Muscle of back (tissue), 11 donors: ENCODE data around the gene DCP1A. TPM values are rescaled to one million over a fixed set of nuclear protein-coding genes. Genes with fewer than 3 reads are reported as not detected.
"Not testable (repeated sequence)": the region's sequence is repeated elsewhere in the genome, so short reads cannot be mapped to it uniquely, and the experiment has no call there.

ENCODE experiments used
- DNase-seq, 3 donors: peaks; one replicate each; pipeline versions ENCODE4 v3.0.0 to v3.0.0-alpha.2; 2013
- polyA plus RNA-seq, 10 donors: library from polyadenylated mRNA; unstranded; fragments of 120-200 nt; gene quantifications; one replicate each; pipeline ENCODE4 v1.2.1, GENCODE V29; 2013; ENCODE audit not compliant: insufficient read length in 10 of 10

DCP1A gene
- polyA plus RNA-seq, 10 donors, result 14.9 to 23.8 (median 19.0) TPM

DNA sequence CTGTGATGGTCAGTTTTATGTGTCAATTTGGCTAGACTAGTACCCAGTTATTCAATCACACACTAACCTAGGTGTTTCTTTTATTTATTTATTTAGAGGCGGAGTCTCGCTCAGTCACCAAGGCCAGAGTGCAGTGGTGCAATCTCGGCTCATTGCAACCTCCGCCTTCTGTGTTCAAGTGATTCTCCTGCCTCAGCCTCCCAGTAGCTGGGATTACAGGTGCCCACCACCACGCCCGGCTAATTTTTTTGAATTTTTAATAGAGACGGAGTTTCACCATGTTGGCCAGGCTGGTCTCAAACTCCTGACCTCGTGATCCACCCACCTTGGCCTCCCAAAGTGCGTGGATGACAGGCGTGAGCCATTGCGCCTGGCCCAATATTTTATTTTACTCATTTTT is 78.2 kb downstream of the DCP1A start:
- DNase-seq, result not testable (repeated sequence)

DNA sequence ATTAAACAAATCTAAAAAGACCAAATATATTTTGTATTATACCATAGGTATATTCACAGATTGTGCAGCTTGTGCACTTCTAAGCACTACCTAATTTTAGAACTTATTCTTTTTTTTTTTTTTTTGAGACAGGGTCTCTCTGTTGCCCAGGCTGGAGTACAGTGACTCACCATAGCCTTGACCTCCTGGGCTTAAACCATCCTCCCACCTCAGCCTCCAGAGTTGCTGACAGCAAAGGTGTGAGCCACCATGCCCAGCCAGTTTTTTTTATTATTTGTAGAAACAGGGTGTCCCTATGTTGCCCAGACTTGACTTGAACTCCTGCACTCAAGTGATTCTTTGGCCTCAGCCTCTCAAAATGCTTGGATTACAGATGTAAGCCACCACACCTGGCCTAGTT is 79.6 kb downstream of the DCP1A start:
- DNase-seq, result no peak

DNA sequence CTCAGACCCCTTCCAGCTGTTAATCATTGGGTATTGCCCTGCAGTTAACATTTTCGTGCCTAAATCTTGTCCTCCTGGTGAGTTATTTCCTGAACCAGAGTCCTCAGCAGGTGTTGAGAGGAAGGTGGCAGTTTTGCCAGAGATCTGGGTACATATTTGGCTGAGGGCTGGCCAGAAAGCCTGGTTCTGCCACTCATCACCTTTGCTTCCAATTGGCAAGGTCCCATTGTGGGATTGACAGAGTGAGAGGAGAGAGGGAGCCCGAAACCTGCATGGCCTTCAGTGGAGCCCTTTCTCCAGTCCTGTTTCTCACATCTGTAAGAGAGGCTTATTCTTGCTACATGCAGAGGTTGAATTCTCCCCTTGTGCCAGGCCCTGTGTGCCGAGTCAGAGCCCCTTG is 82.6 kb downstream of the DCP1A start:
- DNase-seq, result no peak

DNA sequence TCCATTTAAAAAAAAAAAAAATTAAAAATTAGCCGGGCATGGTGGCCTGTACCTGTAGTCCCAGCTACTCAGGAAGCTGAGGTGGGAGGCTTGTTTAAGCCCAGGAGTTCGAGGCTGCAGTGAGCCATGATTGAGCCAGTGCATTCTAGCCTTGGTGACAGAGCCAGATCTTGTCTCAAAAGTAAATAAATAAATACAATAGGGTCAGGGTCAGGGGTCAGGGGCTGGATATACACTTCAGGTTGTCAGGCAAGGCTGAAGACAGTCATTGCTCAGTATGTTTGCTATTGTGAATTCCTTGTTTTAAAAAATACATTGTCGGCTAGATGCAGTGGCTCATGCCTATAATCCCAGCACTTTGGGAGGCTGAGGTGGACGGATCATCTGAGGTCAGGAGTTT is 83.4 kb downstream of the DCP1A start:
- DNase-seq, result no peak

DNA sequence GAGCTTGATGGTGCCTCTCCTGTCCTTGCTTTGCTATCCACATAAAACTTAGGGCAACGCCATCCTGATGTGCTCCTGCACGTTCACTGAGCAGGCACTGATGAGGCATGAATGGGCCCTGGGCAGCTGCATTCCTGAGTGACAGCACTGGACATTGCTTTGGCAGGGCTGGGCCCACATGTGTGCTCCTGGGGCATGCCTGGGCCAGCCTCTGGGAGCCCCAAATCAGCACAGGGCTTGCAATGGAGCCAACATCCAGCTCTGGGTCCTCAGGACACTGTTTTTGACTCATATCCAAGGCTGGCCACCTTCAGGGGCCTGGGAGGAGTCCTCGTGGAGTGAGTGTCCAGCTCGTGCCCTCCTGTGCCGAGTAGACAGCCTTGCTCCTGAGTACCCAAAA is 85.6 kb downstream of the DCP1A start:
- no peak for DNase-seq

DNA sequence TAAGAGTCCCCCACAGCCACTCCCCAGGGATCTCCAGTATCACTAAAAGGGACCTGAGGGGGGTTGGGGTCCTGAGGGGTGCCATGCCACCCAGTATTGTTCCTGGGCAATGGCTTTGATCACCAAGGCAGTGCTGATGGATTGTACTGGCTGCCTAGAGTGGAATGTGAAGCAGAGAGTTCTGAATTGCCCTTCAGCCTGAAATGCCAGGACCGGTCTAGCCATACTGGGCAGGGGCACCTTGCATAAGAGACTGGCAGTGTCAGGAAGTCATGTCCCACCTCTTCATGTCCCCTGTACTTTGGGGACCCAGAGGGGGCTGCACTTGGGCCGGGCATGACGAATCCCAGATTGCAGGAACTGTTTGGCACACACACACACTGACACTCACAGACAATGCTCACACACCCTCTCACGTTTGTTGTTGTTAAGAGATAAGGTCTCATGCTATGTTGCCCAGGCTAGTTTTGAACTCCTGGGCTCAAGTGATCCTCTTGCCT is 87.0 kb downstream of the DCP1A start:
- DNase-seq, result no peak

DNA sequence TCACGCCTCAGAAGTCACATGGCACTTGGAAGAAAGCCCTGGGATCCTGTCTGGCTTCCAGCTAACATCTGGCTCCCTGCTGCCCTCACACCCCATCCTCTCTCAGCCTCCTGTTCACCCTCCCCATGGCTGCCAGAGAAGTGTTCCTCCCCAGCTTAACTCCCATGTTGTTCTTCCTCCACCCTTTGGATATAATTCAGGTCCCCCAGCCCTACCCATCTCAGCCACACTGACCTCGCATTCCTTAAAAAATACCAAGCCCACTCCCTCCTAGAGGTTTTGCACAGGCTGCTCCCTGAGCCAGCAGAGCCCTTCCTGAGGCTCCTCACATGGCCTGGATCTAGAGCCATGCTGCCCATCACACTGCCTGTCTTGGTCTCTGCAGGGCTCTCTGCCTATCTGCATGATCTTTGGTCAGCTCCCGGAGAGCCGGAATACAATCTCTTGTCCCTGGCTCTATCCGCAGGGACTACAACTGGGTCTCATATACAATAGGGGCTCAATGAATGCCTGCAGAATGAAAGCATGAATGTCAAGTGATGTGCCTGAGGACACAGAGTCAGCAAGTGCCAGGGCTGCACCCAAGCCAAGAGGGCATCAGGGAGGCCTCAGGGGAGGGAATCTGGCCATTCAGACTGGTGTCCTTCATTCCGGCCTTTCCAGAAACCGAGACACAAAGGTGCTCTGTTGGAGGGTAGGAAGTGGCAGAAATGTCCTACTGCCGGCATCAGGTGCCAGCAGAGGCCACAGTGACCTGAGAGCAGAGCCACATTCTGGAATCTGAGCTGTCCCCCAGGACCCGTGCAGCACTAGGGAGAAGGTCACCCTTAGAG is 87.7 kb downstream of the DCP1A start:
- no peak for DNase-seq

DNA sequence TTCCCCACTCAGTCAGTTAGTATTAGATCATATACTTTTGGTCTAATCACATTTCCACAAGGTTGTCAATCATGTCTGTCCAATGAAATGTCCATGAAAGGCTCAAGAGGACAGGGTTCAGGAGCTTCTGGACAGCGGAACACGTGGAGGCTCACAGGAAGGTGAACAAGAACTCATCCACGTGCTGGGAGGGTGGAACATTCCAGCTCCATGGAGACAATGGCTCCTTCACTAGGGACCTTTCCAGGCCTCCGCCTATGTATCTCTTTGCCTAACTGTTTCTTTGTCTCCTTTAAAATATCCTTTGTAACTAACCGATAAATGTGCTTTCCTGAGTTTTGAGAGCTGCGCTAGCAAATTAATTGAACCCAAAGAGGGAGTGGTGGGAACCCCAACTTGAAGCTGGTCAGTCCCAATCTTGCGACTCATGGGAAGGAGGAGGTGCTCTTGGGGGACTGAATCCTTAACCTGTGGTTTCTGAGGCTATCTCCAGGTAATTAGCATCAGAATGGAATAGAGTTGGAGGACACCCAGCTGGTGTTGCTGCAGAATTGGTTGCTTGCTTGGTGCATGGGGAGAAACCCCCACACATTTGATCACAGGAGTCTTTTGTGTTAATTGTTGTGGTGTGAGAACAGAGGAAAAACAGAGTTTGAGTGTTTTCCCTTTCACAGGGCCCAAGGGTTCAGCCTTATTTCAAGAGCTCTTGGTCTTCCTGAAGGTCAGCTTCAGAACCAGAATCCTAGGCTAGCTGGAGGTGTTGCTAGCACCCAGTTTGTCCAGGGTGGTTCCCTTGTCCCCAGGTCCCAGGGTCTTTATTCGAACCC is 88.5 kb downstream of the DCP1A start:
- DNase-seq, result no peak

DNA sequence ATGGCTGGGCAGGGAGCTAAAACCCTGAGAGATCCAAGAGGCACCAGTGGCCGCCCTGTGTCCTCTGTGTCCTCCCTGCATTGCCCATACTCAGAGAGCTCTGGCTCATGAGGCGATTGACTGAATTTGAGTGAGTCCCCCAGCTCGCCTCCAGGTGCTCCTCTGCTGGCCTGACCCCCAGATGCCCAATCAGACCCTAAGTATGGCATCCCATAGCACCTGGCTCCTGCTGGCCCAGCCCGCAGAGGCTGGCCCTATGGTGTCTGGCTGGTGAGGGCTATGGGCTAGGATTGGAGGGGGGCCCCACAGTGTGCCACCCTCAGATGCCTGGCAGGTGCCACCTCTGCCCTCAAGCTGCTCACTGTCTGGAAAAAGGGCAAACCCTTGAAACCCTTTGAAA is 89.9 kb downstream of the DCP1A start:
- DNase-seq, result no peak

DNA sequence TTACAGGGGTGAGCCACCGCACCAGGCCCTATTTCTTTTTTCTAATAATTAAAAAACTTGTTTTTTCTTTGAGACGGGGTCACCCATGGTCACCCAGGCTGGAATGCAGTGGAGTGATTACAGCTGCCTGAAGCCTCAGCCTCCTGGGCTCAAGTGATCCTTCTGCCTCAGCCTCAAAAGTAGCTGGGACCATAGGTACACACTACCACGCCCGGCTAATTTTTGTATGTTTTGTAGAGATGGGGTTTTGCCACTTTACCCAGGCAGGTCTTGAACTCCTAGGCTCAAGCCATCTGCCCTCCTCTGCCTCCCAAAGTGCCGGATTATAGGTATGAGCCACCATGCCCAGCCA is 90.7 kb downstream of the DCP1A start:
- DNase-seq, result no peak

DNA sequence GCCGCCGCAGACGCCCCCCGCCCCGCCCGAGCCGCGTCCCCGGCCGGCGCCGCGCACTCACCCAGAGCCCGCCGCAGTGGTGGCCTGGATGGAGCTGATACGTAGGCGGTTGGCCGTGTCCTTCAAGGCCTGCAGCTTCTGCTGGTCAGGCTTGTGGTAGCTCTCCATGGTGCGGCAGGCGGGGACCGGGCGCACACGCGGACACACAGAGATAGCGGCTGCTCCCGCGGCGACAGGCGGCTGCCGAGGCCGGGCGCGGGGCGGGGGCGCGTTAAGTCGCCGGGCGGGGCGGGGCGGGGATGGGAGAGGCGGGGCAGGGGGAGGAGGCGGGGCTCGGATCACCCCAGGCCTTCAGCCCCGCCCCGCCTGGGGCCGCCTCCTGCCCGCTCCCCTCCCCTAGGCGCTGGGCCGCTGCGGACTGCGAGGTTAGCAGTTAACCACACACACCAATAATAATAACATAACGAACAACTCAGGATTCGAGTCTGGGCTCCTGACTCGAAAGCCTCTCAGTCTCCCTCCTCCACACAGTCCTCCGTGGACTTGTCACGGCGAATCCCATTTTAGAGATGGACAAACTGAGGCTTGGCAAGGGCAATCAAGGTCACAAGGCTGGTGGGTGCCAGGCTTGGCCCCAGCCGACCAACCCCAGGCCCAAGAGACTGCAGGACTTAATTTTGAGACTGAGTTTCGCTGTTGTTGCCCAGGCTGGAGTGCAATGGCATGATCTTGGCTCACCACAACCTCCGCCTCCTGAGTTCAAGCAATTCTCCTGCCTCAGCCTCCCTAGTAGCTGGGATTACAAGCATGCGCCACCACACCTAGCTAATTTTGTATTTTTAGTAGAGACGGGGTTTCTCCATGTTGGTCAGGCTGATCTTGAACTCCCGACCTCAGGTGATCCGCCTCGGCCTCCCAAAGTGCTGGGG is 91.3 kb downstream of the DCP1A start, which contains the start of gene TKT:
Gene TKT, minus strand, starts transcription at position 248 of the 929 bp plus-strand sequence. Its CDS starts 80 bp downstream, at position 168.
- DNase-seq, result peak; percentile 78 to 92 (median 86)

DNA sequence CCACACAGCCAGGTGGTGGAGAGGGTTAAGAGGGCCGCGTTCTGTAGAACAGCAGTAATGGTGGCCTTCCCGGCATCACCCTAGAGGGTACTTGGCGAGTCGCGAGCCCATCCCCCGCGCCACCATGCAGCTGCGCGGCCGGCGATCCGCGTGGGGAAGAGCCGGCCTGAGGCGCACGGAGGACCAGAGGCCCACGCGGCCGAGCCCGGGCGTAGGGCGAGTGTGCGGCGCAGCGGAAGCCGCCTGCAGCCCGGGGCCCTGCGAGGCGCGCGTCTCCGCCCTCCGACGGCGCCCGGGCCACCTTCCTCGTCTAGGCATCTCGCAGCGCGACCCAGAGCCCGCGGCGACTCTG is 91.9 kb downstream of the DCP1A start:
- DNase-seq, result peak in 1 of 3 donors; percentile 32

DNA sequence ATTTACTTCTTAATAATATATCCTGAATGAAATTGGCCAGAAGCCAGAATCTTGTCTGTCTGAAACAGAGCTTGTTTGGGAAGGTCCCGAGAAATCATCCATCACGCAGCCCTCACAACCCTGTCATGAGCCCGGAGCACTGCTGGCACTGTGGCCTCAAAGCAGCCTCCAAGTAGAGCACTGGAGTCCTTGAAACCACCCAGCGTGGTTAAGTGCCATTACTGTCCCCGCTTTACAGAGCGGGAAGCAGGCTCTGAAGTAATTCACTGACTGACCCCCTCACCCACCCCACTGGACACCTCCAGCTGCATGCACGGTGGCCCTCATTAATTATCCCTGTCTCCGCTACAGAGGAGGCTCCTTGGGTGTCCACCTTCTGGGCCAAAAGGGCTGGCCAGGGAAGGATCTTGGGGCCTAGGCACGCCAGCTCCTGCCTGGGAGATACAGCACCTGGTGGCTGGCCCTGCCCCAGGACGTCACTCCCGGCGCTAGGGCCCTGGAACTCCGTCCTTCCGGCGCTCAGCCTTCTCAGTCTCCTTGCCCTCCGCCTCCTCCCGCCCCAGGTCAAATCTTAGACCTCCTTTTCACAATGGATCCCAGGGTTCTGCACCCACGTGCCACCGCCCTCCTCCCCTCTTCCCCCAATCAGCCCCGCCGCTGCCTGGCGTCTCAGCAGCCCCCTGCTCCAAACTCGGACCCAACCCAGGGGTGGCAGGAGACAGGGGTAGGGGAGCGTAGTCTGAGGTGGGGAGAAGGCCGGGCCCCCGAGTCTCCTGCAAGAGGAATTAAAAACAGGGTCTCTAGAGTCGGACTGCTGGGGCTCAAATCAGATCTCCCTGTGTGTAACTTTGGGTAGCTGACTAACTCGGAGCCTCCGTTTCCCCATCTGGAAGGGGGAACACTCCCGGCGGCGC is 92.6 kb downstream of the DCP1A start:
- DNase-seq, result peak in 2 of 3 donors; percentile 57 to 77

DNA sequence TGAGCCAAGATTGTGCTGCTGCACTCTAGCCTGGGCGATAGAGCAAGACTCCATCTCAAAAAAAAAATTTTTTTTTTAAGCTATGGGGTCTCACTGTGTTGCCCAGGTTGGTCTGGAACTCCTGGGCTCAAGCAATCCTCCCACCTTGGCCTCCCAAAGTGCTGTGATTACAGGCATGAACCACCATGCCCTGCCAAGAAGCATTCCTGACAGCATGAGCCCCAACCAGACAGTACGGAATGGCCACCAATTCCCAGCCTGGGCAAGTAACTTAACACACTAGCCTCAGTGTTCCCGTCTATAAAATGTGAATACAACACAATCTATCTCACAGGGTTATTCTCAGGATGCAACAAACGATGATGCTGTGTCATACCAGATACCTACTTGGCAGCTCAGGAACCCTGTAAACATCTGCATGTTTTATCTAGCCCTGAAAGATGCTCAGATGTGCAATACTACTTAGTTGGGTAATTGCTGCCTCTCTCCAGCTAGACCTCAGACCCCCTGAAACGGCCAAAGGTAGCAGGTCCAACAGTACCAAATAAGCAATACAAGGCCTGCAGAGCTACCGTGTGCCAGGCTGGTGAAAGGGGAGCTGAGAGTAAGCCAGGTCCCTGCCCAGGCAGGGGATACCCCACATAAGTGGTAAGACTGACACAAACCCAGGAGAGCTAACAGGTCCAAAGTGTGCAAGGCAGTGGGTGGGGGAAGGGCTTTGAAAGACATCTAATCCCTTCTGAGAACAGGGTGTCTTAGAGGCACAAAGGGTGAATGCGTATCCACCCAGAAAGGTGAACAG is 93.4 kb downstream of the DCP1A start:
- no peak for DNase-seq

DNA sequence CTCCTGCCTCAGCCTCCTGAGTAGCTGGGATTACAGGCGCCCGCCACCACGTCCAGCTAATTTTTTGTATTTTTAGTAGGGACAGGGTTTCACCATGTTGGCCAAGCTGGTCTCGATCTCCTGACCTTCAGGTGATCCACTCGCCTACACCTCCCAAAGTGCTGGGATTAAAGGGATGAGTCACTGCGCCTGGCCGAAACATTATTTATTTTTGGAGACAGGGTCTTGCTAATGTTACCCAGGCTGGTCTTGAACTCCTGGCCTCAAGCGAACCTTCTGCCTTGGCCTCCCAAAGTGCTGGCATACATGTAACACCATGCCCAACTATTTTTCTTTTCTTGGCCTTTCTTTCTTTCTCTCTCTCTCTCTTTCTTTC is 94.4 kb downstream of the DCP1A start:
- DNase-seq, result not testable (repeated sequence)

DNA sequence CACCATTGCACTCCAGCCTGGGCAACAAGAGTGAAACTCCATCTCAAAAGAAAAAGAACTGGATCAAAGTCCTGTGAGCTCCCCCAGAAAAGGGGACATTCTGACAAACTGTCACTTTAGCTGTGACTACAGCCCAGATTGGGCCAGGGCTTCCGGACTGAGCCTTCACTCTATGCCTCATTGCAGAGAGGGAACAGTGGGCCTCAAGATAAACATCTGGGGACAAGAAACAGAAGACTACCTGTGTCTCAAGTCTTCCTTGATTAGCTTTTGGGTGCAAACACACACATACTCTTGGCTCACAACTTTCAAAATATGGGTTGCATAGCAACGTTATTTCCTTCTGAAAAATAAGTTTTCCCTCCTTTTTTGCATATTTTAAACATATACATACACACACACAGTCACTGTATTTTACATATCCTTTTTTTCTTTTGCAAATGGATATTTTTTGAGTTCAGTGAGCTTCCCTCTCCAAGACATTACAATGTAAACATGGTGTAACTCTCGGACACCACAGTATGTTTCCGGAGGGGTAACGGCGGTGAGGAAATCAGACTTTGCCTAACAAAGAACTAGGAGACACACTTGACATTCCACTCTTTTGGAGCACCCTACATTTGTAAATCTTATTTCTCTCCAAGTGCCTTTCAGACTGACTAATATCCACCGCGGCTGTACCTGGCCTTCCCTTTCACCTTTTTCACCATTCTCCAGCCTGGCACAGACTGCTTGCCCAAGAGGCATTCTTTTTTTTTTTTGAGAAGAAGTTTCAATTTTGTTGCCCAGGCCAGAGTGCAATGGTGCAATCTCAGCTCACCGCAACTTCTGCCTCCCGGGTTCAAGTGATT is 95.0 kb downstream of the DCP1A start:
- no peak for DNase-seq

DNA sequence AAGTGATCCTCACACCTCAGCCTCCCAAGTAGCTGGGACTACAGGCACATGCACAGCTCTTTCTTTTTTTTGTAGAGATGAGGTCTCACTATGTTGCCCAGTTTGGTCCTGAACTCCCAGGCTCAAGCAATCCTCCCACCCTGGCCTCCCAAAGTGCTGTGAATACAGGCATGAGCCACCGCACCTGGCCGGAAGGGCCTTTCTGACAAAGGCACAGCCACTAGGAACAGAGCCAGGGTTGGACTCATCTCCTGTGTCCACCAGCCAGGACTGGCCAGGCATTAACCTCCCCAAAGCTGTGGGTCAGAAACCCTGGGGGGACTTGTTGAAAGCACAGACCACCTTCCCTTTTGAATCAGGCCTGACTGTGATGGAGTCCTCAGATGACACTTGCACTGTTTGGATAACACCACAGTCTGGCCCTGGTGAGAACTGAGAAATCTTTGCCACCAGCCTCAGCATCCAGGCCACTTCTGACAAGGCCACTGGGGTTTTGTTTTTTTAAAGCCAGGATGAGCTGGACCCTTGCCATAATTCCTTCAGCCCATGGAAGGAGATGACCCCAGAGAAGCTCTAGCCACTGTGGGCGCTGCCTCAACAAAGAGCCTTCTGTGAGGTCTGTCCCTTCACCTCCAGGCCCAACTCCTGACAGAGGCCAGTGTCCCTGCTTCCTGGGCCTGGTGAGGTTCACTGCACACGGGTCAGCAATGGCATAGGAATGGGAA is 96.3 kb downstream of the DCP1A start:
- DNase-seq, result no peak

DNA sequence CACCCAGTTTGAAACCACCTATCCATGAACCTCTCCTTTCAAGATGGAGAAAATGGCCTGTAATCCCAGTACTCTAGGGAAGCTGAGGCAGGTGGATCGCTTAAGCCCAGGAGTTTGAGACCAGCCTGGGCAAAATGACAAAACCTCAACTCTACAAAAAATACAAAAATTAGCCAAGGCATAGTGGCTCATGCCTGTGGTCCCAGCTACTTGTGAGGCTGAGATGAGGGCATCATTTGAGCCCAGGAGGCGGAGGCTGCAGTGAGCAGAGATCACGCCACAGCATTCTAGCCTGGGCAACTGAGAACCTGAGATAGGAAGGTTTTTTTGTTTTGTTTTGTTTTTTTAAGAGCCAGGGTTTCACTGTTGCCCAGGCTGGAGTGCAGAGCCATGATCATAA is 96.9 kb downstream of the DCP1A start:
- DNase-seq, result no peak
